GF-D8 (cell line): ENCODE measurements around the gene CDC42BPA.
"Not testable (repeated sequence)": the region's sequence is repeated elsewhere in the genome, so short reads cannot be mapped to it uniquely, and the experiment has no call there.

Source experiments
- DNase-seq: peaks from one replicate; lab custom pipeline; 2025; lab: John Stamatoyannopoulos, UW

Gene CDC42BPA

DNA sequence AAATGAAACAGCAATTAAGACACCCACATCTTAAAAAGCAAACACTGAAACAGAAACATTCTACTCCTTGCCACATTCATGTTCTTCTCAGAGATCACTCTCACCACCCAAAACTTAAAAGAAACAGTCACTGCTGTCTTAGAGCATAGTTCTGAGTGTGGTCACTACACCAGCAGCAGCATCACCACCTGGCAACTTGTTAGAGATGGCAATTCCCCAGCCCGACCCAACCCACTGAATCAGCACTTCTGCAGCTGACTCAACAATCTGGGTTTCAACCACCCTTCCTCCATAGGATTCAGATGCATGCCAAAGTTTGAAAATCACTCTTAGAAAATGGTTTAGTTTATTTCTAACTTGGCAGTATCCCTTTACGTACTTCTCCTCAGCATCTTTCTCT is 126.1 kb downstream of the CDC42BPA start:
- DNase-seq, result no peak

DNA sequence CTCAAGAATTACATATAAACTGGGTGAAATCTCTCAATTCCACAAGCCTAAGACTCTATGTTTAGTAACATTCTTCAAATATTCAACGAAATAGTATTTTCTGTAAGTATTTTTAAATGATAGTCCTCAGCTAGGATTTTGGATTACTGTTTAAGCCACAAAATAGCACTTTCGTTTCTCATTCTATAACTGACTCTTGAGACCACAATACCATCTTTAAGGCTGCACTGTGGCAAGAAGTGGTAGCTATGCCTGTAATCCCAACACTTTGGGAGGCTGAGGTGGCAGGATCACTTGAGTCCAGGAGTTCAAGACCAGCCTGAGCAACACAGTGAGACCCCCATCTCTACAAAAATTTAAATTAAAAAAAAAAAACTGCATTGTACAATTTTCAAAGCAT is 126.7 kb downstream of the CDC42BPA start:
- no peak for DNase-seq

DNA sequence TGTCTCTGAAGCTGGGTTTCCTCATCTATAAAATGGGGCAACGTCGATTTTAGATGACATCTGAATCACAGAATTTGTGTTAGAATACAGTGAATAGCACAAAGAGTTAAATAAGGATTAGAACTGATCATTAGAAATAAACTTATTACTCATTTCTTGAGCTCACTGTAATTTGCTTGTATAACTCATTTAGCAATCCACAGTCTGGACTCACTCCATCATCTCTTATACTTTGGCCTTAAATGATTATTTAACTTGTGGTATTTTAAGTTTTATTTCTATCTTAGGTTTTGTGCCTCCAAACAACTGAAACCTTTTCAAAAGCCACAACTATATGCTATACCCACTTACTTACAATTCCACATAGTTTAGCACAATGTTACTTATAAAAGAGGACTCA is 128.0 kb downstream of the CDC42BPA start:
- no peak for DNase-seq

DNA sequence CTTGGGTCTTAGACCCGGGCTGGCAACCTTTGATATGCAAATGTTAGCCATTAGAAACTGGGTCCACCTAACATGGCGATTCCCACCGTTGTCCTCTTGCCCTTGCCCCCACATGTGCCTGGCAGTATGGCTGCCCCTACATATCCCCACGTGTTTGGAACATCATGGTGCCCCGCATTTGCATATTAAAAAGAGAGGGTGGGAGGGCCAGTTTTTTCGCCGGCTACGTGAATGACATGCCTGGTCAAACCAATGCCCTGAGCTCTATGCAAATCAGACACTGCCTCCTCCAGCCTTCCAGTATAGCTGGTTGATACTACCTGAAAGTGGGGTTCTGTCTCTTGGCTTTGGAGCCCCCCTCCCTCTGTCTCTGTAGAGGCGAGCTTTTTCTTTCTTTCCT is 133.0 kb downstream of the CDC42BPA start:
- no peak for DNase-seq

DNA sequence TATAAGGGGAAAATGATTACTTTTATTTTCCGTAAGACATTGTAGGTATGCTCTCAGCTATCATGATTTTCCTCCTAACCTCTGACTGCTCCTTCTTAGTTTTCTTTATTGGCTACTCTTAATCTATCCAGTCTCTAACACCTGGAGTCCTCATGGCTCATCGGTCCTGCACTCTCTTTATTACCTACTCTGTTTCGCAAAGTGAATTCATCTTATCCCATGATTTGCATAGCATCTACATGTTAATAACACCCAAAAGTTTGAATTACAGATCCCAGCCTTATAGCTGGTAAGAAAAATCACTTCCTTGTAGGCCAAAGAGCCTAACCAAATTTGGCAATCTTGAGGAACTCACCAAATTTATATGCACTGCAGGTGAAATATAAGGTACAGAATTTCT is 136.3 kb downstream of the CDC42BPA start:
- DNase-seq, result no peak

DNA sequence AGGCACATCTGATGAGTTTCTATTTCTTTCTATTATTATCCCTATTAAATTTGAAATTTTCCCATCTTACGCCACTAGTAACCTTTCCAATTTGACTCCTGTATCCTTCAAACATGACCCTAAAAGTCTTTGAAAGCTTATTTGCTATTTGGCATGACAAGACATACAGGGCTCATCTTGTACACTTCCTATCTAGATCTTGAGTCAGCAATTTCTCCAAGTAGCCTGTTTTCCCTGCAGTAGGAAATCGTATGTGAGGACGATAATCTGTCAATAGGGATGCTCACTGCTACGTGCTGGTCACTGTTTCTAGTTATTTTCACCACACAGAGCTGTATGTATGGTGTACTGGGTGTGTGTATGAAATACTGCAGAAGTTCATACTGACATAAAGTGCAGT is 142.7 kb downstream of the CDC42BPA start:
- no peak for DNase-seq

DNA sequence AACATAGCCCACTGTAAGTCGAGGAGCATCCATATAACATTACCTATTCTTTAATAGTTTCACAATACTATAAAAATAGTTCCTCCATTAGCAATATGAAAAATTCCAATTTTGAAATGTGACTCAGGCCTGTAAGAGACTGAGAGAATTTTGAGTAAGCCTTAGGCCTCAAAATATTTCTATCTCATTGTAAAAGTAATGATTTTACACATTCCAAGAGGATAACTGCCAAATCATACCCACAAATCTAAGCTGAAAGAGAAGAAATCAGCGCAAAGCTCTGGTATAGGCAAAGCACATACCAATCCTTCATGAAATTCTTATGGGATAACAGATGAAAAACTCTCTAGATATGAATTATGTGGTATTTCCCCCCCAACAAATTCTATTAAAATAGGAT is 144.1 kb downstream of the CDC42BPA start:
- no peak for DNase-seq

DNA sequence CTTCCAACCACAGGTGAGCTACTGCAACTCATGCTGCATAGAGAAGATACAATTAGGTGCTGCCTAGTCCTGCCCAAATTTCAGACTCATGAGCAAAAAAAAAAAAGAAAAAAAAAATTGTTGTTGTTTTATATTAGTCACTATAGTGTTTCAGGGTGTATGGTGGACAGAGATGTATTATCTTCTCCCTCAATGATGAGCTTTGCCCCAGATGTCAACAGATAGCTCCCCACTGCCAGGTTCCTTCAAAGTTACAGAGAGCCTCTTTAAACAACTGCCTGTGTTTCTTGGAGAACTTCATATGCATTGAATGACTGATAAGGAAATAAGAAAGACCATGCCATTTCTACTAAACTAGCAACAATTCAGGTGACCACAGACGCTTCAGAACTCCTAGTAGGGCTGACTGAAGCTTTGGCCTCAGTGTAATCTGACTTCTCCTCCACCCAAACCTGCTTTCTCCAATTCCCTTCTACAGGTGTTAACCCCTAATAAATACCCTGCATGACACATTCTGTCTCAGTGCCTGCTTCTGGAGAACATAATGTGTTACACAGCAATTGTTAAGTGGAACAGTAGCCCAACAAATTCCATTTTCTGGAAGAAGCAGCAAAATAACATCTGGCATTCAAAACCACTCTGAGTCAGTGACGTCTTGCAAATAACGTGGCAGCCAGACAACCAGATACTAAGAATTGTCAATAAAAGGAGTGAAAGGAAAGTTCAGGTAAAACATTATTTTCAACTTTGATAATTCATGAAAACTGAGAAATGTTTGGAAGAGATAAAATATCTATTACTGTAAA is 147.7 kb downstream of the CDC42BPA start:
- no peak for DNase-seq

DNA sequence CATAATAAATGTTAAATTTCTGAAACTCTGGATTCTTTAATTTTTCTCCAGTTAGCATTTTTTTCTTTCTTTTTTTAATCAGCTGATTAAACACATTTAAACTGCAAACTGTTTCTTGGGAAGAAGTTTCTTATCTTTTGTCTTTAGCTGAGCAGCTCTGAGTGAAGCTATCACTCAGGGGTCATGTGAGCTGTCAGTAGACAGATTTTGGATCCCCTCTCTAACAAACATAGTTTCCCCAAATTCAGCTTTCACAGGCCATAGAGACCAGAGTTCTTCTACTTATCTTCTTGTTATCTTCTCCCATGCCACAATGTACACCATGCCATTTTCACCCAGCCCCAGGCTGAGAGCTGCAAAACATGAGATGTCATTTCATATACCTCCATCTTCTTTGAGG is 148.9 kb downstream of the CDC42BPA start:
- DNase-seq, result no peak

DNA sequence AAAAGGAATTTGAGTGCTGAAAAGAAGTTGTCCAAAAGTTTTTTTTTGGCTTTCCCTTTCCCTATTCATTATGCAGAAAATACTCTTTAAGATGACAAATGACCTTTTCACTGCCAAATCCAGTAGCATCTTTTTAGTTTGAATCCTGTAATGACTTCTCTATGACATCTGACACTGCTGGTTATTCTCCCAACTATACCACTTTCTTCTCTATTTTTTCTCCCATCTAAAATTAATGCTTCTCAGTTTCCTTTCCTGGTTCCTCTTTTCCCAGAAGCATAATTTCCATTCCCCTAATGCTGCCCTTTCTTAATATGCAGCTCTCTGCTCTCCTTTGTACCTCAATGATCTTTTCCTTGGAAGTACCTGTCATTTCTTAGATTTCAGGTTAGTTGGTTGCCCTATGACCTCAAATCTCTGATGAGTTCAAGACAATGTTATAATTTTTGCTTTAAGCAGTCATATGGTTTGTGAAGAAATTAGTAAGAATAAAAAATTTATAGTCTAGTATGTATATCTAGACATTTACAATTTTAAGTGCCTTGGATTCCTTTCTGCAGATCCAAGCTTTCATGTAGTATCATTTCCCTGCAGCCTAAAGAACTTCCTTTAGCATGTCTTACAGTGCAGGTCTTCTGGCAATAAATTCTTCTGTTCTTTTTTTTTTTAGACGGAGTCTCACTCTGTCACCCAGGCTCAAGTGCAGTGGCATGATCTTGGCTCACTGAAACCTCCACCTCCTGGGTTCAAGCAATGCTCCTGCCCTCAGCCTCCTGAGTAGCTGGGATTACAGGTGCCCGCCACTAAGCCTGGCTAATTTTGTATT is 150.8 kb downstream of the CDC42BPA start:
- no peak for DNase-seq

DNA sequence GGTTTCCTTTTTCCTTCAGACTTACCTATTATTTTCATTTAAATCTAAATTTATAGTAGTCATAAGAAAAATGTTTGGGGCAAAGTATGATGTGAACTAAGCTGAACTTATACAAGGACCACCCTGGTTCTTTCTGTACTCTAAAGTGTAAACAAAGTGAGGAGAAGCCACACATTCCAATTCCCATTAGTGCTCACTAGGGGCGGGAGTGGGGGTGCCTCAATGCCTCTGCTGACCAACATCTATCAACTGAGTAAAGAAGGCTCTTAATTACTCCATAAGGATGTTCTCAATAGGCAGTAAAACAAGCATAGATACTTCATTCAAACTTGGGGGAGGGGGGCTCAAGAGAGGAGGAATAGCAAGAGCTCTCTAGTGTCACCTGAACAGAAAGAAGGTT is 151.7 kb downstream of the CDC42BPA start:
- DNase-seq, result no peak

DNA sequence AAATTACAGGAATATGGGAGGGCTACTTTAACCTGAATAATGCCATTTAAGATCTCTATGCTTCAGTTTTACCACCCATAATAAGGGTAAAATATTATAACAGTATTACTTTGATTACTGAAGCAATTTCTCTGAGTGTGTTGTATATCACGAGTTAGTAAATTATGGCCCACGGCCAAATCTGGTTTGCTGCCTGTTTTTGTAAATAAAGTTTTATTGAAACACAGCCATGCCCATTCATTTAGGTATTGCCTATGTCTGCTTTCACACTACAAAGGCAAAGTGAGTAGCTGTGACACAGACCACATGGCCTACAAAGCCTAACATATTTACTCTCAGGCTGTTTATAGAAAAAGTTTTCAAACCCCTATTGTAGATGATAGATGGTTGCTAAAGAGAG is 156.8 kb downstream of the CDC42BPA start:
- no peak for DNase-seq

DNA sequence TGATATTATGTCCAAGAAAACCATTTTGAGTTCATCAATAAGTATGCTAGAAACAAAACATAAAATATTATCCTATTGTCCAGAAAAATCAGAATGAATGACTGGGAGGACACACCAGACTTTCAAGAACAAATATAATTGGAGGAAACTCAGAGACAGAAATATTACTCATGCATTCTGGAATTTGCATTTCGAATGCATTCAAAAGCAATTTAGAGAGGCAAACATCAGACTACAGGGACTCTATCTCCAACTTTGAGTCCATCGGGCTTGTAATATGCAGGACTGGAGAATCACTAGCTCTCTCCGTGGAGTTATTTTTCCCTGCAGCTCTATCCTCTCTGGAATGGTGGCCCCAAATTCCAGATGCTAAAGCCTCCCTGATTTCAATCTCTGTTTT is 161.8 kb downstream of the CDC42BPA start:
- no peak for DNase-seq

DNA sequence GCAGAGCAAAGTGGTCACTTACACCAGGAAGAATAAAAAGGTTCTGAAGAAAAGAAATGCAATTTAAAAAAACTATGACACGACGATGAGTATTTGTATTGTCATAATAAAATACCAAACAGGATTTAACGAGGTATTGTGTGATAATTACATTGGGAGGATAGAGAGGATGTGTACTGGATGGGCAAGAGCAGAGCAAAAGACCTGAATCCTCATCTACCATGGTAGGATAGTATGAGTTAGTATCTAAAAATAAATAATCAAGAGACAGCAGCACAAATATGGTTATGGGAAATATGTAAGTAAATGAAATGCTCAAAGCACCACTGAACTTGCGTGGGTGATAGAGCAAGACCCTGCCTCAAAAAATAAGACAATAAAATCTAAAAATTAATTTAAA is 162.6 kb downstream of the CDC42BPA start:
- no peak for DNase-seq

DNA sequence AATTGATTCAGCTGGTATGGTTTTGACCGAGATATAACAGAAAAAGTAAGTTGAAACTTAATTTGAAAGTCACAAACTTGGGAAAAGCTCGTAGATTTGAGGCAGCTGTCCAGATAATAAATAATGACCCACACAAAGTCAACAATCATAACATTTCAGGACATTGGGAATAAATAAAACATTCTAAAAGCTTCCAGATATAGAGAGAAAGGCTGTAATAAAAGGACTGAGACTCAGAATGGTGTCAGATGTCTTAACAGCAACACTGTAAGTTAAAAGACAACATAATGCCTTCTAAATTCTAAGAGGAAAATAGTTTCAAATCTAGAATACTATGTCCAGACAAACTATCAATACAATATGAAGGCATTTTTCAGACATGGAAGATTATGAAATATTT is 163.3 kb downstream of the CDC42BPA start:
- DNase-seq, result no peak

DNA sequence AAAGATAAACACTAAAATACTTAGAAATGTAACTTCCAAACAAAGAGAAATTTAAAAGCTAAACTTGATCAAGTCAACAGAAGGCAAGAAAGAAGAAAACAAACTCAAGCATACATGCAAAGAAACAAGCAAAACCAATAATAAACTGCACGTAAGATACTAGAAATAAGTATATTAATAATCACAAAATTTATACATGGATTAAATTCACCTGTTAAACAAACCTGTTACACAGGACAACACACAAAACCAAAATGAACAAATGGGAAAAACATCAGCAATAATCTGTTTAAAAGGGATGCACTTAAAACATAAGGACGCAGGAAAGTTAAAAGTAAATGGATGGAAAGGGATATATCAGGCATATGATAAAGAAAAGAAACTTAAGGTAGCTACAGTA is 165.8 kb downstream of the CDC42BPA start:
- no peak for DNase-seq

DNA sequence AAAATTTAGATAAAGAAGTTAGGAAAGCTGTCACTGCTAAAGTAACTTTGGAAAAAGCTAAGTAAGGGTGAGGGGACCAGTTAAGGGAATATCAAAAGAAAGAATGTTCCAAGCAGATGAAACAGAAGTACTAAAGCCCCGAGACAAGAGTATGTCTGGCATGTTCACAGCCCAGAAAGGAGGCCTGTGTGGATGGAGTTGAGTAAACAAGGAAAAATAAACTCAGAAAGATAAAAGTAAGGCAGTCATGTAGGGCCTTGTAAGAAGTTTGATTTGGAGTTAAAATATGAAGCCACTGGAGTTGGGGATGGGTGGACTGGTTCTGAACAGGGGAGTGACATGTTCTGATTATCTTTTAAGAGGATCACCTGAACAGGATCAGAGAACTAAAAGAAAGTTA is 177.9 kb downstream of the CDC42BPA start:
- no peak for DNase-seq

DNA sequence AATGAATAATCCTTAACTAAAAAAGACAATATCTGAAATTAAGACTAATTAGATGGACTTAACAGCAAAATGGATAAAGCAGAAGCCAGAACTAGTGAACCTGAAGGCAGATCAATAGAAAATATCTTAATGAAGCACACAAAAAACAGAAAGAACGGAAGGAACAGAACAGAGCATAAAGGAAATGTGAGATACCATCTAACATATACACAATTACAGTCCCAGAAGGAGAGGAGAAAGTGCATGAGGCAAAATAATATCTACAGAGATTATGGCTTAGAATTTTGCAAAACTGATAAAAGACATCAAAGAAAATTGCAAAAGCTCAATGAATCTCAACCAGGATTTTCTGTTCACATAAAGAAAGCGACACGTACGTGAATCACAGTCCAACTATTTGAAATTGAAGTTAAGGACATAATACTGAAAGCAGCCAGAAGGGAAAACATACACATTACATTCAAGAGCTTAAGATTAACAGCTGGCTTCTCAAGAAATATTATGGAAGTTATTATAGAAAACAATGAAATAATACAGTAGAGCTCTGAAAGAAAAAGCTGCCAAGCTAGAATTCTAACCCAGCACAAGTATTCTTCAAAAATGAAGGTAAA is 182.0 kb downstream of the CDC42BPA start:
- no peak for DNase-seq

DNA sequence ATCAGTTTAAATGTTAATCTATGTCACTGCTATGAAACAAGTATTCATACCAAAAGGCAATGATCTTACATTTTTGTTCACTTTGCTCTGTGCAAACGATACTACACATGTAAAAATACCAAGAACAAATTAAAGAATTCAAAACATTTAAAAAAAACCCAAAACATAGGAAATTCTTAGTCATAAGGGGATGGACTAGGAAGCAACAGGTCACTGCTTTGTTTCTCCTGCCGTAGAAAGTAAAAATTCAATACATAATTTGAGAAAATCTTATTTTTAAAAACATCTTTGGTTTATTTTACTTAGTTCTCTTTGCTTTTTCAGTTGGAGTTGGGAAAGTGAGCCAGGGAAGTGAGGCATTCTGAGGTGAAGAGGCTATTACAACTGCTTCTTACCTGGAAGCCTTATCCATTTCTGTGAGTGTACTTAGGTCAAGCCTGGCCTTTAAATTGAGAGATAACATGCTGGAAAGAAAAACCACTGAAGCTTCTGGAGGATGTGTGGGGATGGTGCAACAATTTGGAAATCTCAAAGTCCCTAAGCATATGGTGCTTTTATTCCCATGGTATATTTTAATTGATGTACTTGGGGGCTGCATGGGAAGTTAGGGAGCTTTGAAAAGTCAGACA is 183.5 kb downstream of the CDC42BPA start:
- no peak for DNase-seq

DNA sequence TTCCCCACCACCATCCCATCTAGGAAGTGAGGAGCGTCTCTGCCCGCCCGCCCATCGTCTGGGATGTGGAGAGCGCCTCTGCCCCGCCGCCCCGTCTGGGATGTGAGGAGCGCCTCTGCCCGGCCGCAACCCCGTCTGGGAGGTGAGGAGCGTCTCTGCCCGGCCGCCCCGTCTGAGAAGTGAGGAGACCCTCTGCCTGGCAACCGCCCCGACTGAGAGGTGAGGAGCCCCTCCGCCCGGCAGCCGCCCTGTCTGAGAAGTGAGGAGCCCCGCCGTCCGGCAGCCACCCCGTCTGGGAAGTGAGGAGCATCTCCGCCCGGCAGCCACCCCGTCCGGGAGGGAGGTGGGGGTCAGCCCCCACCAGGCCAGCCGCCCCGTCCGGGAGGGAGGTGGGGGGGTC is 185.6 kb downstream of the CDC42BPA start:
- not testable (repeated sequence) for DNase-seq

DNA sequence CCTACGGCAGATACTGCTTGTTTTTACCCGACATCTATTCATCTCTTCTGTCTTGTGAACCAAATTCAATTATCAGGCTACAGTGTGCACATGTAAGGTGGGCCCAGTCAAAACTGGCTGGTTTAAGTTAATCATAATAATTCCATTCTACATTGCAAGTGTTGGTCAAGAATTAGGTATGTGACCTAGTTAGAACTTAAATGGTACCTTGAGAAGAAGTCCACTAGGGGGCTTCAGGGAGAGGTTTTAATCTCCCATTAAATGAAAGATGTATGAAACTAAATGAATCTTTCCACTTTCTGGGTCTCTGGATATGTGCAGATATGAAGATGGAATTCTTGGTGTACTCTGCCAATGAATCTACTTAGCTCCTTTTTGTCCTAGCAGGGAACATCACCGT is 187.1 kb downstream of the CDC42BPA start:
- DNase-seq, result no peak

DNA sequence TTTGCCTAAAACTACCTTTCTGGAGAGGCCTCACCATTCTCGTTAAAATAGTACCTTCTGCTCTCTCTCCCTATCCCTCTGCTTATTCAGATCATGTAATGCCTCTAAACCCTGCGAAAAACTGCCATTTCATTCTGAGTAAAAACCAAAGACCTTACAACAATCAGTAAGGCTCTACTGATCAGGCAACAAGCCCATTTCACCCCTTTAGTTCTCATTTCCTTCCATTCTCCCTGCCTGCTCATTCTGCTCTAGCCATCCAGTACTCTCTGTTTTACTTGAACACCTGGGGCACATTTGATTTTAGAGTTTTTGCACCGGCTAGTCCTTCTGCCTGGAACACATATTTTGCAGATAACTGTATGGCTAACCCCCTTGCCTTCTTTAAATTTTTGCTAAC is 190.4 kb downstream of the CDC42BPA start:
- DNase-seq, result no peak
